Caco-2 (cell line): ENCODE measurements around the gene TBC1D21. TPM values are rescaled to one million over a fixed set of nuclear protein-coding genes. Genes with fewer than 3 reads are reported as not detected.

ENCODE experiments used
- BruUV-seq: library from RNA; stranded (reverse); fragments of 400-500 nt; replicated peaks from 2 replicates; lab custom pipeline; 2021; lab: Mats Ljungman, UMichigan
- CTCF ChIA-PET: fragments of 300-600 bp; sonication (Branson Sonifier 250); formaldehyde crosslinking; loops from one replicate; lab custom pipeline; 2022; ENCODE audit warnings: antibody characterized with exemption; lab: Charles Lee
- POLR2A ChIA-PET: fragments of 300-600 bp; sonication (Branson Sonifier 250); formaldehyde crosslinking; loops from one replicate; lab custom pipeline; 2022; ENCODE audit warnings: antibody characterized with exemption; lab: Charles Lee
- DNase-seq, 2 experiments: peaks; one replicate each; pipeline versions ENCODE4 v3.0.0 to v3.0.0-alpha.2; 2020 to 2022
- H3K27me3 ChIP-seq: replicated peaks from 2 replicates; pipeline ENCODE4 v1.6.0; 2011; ENCODE audit warnings: low read length; ENCODE audit not compliant: control insufficient read depth, insufficient read depth
- H3K36me3 ChIP-seq: 2 replicates; pipeline ENCODE4 v1.5.1; 2011; ENCODE audit warnings: low read length; ENCODE audit not compliant: control insufficient read depth, insufficient read depth
- H3K4me1 ChIP-seq: fragments of 250-450 bp; sonication (Bioruptor Pico); 2 replicates; pipeline ENCODE4 v1.5.1; 2020; ENCODE audit warnings: mild to moderate bottlenecking
- H3K4me3 ChIP-seq: 2 replicates; pipeline ENCODE4 v1.5.1; 2011; ENCODE audit warnings: low read depth, mild to moderate bottlenecking, control low read depth, low read length
- H3K9me3 ChIP-seq: fragments of 250-450 bp; sonication (Bioruptor Pico); 2 replicates; pipeline ENCODE4 v1.5.1; 2020; ENCODE audit warnings: mild to moderate bottlenecking, moderate library complexity
- H3K27ac Mint-ChIP-seq: one replicate; pipeline ENCODE4 v1.8.0; 2022; ENCODE audit warnings: mixed read lengths; ENCODE audit not compliant: unreplicated experiment
- H3K27me3 Mint-ChIP-seq: one replicate; pipeline ENCODE4 v1.8.0; 2022; ENCODE audit warnings: mixed read lengths; ENCODE audit not compliant: insufficient read depth, unreplicated experiment
- H3K36me3 Mint-ChIP-seq: one replicate; pipeline ENCODE4 v1.8.0; 2022; ENCODE audit warnings: mild to moderate bottlenecking, mixed read lengths; ENCODE audit not compliant: insufficient read depth, unreplicated experiment
- H3K4me1 Mint-ChIP-seq: one replicate; pipeline ENCODE4 v1.8.0; 2022; ENCODE audit warnings: low read depth, mixed read lengths; ENCODE audit not compliant: unreplicated experiment
- H3K4me3 Mint-ChIP-seq: one replicate; pipeline ENCODE4 v1.8.0; 2022; ENCODE audit warnings: mild to moderate bottlenecking, moderate library complexity, mixed read lengths; ENCODE audit not compliant: unreplicated experiment
- H3K9me3 Mint-ChIP-seq: one replicate; pipeline ENCODE4 v1.8.0; 2022; ENCODE audit warnings: mixed read lengths; ENCODE audit not compliant: unreplicated experiment
- CTCF ChIP-seq, 2 experiments: fragments of 200-600 bp in 1 of 2; IDR thresholded peaks; 1 replicate in 1 of 2; 2 replicates in 1 of 2; pipeline versions ENCODE4 v1.5.1 to v1.8.0; 2011 to 2022; ENCODE audit warnings: antibody characterized with exemption in 1 of 2, control low read depth in 1 of 2, inconsistent platforms in 1 of 2, low read depth in 1 of 2, low read length in 1 of 2, mild to moderate bottlenecking in 1 of 2, moderate library complexity in 1 of 2; ENCODE audit not compliant: insufficient read depth in 1 of 2, severe bottlenecking in 1 of 2, unreplicated experiment in 1 of 2
- intact Hi-C: fragments of 100-400 bp; cut with micrococcal nuclease; formaldehyde crosslinking; loops from one replicate; pipeline ENCODE4 v1.10.0; 2022; ENCODE audit not compliant: unreplicated experiment
- total RNA-seq: library from RNA; stranded (reverse); gene quantifications from 2 replicates; pipeline ENCODE4 v1.2.3, GENCODE V29; 2022

TBC1D21 gene
- total RNA-seq, 1 experiment from 2014 or later: not detected

- POLR2A ChIA-PET: no interaction called here
- Mint-ChIP-seq H3K36me3 (no peaks in the 10 kb centered on the region), H3K9me3 (no peaks in the 10 kb centered on the region), H3K27ac (no peak overlapping the region), H3K4me3 (no peak overlapping the region), H3K27me3 (peaks cover 40% of the 10 kb centered on the region), H3K4me1 (no peaks in the 10 kb centered on the region)
- H3K4me3 ChIP-seq: no peak overlapping the region
- H3K27me3 ChIP-seq: peaks cover 2% of the 10 kb centered on the region; the same call in 1 of the 2 replicates
- no peaks in the 10 kb centered on the region for H3K36me3 ChIP-seq
- no peak for TF ChIP-seq CTCF (IDR thresholded peaks at IDR 0.05; ENCODE audit: insufficient read depth in 1 of 2, low read depth in 1 of 2, low read length in 1 of 2, severe bottlenecking in 1 of 2, unreplicated experiment in 1 of 2)
- no peaks in the 10 kb centered on the region for H3K9me3 ChIP-seq
- CTCF ChIA-PET: no interaction called here
- BruUV-seq: no TSS peak
- intact Hi-C loops: no loop called here
- no peak for DNase-seq
- no peaks in the 10 kb centered on the region for H3K4me1 ChIP-seq
These were observed 33.5 kb upstream of the TBC1D21 start for GRCh38 chr15:73839699-73840377.

- H3K9me3 ChIP-seq: no peaks in the 10 kb centered on the region
- H3K4me3 Mint-ChIP-seq: no peak overlapping the region
- BruUV-seq: no TSS peak
- ChIA-PET CTCF (no interaction called here), POLR2A (no interaction called here)
- no peak overlapping the region for H3K27ac Mint-ChIP-seq
- intact Hi-C loops: no loop called here
- H3K4me1 Mint-ChIP-seq: no peaks in the 10 kb centered on the region
- H3K4me1 ChIP-seq: no peaks in the 10 kb centered on the region
- H3K36me3 Mint-ChIP-seq: no peaks in the 10 kb centered on the region
- DNase-seq: no peak
- H3K27me3 ChIP-seq: peaks cover 2% of the 10 kb centered on the region; the same call in 1 of the 2 replicates
- H3K36me3 ChIP-seq: no peaks in the 10 kb centered on the region
- H3K9me3 Mint-ChIP-seq: no peaks in the 10 kb centered on the region
- peaks cover 34% of the 10 kb centered on the region for H3K27me3 Mint-ChIP-seq
- no peak for TF ChIP-seq CTCF (IDR thresholded peaks at IDR 0.05; ENCODE audit: insufficient read depth in 1 of 2, low read depth in 1 of 2, low read length in 1 of 2, severe bottlenecking in 1 of 2, unreplicated experiment in 1 of 2)
- no peak overlapping the region for H3K4me3 ChIP-seq
These were observed 32.6 kb upstream of the TBC1D21 start for GRCh38 chr15:73840771-73841170.

- H3K36me3 Mint-ChIP-seq: no peaks in the 10 kb centered on the region
- Histone ChIP-seq H3K9me3 (no peaks in the 10 kb centered on the region), H3K4me1 (no peaks in the 10 kb centered on the region), H3K27me3 (peaks cover 2% of the 10 kb centered on the region; the same call in 1 of the 2 replicates), H3K4me3 (no peak overlapping the region), H3K36me3 (no peaks in the 10 kb centered on the region)
- H3K27me3 Mint-ChIP-seq: peaks cover 27% of the 10 kb centered on the region
- DNase-seq: no peak
- H3K9me3 Mint-ChIP-seq: no peaks in the 10 kb centered on the region
- H3K4me3 Mint-ChIP-seq: no peak overlapping the region
- POLR2A ChIA-PET: no interaction called here
- TF ChIP-seq CTCF (IDR thresholded peaks at IDR 0.05; ENCODE audit: insufficient read depth in 1 of 2, low read depth in 1 of 2, low read length in 1 of 2, severe bottlenecking in 1 of 2, unreplicated experiment in 1 of 2): no peak
- no TSS peak for BruUV-seq
- intact Hi-C loops: no loop called here
- H3K27ac Mint-ChIP-seq: no peak overlapping the region
- H3K4me1 Mint-ChIP-seq: no peaks in the 10 kb centered on the region
- CTCF ChIA-PET: no interaction called here
These were observed 31.3 kb upstream of the TBC1D21 start for GRCh38 chr15:73841756-73842725.
